Measurements from ENCODE around the gene TSFM.

Gene TSFM

DNA sequence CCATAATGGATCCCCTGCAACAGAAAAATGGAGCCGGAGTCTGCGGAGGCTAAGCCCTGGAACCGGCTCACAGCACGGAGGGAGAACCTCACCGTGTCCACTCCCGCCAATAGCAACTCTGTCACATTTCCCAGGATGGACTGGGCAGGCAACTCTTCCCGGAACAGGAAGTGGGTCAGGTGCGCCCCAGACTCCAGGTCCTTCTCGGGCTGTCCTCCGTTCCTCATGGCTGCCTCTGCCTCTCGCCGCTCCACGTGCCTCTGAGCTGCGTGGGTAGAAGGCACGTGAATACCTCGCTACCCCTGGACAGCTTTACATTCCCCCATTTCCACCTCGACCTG is 18.0 kb upstream of the TSFM start:
- DNase-seq (ENCODE audit: low read depth), result no peak
- TF ChIP-seq, protein P1, sequence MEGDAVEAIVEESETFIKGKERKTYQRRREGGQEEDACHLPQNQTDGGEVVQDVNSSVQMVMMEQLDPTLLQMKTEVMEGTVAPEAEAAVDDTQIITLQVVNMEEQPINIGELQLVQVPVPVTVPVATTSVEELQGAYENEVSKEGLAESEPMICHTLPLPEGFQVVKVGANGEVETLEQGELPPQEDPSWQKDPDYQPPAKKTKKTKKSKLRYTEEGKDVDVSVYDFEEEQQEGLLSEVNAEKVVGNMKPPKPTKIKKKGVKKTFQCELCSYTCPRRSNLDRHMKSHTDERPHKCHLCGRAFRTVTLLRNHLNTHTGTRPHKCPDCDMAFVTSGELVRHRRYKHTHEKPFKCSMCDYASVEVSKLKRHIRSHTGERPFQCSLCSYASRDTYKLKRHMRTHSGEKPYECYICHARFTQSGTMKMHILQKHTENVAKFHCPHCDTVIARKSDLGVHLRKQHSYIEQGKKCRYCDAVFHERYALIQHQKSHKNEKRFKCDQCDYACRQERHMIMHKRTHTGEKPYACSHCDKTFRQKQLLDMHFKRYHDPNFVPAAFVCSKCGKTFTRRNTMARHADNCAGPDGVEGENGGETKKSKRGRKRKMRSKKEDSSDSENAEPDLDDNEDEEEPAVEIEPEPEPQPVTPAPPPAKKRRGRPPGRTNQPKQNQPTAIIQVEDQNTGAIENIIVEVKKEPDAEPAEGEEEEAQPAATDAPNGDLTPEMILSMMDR (IDR thresholded peaks at IDR 0.05; ENCODE audit: insufficient read depth, low read depth, low read length, missing control alignments), result no peak
- H3K4me3 ChIP-seq (ENCODE audit: low read depth, low read length), result peak overlapping the region; percentile 63

DNA sequence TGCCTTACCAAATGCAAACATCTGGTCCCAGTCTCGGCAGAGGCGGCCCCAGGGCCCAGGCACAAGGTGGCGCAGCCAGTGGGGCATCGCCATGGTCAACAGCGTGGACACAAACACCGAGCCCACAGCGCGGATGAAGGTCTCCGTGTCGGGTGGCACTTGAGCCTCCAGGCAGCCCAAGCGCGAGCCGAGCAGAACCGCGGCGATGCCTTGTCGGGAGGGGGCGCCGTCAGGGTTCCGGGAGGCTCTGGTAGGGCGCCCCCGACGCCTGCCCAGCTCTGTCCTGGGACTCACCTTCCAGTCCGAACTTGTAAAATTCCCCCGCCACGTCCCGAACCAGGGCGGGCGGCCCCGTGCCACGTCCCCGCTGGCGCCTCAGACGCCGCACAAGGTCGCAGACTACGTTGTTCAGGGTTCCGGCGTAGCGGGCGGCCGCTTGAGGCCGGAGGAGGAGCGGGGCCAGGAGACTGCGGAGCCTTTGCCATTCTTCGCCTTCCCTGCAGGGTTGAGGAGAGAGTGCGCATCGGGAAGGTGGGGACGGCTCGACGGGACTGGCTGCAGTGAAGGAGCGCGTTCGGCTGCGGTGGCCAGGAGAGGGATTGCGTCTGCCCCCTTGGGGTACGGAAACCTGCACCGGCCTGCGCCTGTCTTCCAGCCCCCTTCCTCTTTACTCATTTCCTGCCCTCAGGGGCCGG is 17.4 kb upstream of the TSFM start:
- peak; percentile 61 for DNase-seq (ENCODE audit: low read depth)
- H3K4me3 ChIP-seq (ENCODE audit: low read depth, low read length), result peak overlapping the region; percentile 63
- TF ChIP-seq, protein P1 (IDR thresholded peaks at IDR 0.05; ENCODE audit: insufficient read depth, low read depth, low read length, missing control alignments), result peak; percentile 48

DNA sequence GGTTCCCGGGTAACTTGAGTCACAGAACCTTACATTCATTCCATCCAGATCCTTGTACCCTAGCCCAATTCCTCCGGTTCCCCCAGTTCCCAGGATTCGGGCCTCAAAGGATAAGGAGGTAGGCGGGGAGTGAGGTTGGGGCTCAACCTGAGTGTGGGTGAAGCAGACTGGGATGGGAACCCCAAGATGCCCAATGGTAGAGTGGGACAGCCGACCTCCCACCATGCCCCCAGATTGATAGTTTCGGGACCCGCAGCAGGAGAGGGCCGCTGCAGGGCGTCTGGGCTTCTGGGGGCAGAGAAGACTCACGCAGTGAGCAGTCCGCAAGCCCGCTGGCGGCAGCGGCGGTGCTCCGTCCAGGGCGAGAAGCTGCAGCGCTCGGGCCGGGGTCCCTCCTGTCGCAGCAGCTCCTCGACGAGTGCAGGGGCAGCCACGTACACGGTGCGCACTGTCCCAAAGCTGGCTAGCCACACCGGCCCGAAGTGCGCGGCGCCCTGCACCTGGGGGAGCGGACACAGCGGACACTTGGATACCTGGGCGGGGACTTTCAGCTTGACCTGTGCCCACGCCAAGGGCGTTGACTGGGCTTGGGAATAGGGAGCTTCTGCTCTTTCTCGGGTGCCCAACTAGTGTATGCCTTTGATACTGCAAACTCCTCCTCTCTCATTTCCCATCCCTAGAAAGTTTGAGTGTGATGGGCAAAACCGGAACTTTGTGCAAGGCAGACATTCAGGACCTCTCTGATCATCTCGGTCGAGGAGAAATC is 16.7 kb upstream of the TSFM start:
- DNase-seq (ENCODE audit: low read depth), result no peak
- TF ChIP-seq, protein P1 (IDR thresholded peaks at IDR 0.05; ENCODE audit: insufficient read depth, low read depth, low read length, missing control alignments), result no peak
- peak overlapping the region; percentile 63 for H3K4me3 ChIP-seq (ENCODE audit: low read depth, low read length)

DNA sequence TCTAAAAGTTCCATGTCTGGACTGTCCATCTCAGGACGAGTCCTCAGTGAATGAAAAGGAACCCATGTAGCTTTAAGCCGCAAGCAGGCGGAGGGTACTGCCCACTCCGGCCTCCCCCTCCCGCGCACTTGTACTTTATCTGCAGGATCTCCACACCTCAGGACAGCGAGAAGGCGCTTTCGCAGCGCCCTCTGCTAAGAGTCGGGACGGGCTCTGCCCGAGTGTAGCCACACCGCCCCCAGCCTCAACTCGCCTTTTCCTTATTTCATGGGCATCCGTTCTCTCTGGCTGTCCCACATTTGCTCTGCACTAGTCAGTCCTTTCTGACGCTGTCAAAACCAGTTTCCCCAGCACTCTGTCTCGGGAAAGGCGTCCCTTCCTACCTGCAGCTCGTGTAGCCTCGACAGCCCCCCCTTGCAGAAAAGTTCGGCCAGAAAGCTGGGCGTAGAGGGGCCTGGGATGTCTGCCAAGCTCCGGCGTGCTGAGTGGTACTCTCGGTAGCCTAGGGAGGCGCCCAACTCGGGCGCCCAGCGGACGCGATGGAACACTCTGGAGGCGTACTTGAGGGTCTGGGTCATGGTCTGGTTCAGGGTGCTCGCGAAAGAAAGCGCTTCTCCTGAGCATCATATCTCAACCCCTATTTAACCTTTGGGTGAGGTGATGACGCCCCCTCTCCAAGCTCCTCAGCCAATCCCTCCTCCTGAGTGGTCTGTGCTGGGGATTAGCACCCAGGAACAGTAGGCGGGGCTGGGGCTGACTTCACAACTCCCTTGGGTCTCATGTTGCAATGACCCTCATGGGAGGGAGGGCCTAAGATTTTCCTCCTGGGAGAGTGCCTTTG is 15.9 kb upstream of the TSFM start, which contains the start of gene CYP27B1:
TSS of gene CYP27B1 (minus strand) at position 615 of the 841 bp plus-strand sequence. CDS start at position 578, 37 bp downstream.
- no peak for DNase-seq (ENCODE audit: low read depth)

DNA sequence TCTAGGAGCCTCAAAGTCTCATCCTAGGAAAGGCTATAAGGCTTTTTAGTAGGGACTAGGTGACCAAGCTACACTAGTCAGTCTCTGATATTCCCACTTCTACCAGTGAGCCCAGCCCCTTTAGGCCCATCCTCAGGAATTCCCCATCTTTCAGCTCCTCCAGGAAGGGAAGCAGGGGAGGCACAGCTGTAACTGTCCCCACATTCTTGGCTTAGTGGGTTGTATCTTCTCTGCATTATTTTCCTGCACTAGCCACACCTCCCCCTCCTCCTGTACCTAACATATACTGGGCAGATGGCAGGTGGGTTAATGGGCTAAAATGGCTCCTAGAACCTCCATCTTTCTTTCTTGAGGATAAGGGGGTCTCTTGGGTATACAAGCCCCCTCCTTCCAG is 15.3 kb upstream of the TSFM start:
- DNase-seq (ENCODE audit: low read depth), result no peak
- no peak overlapping the region for H3K4me3 ChIP-seq (ENCODE audit: low read depth, low read length)
- TF ChIP-seq, protein P1 (IDR thresholded peaks at IDR 0.05; ENCODE audit: insufficient read depth, low read depth, low read length, missing control alignments), result no peak

More for the DNA sequence above, 15.9 kb upstream of the TSFM start, which contains the start of gene CYP27B1:
- TF ChIP-seq, protein P1 (IDR thresholded peaks at IDR 0.05; ENCODE audit: insufficient read depth, low read depth, low read length, missing control alignments), result no peak
- no peak within 1 kb of the TSS; the same call in 1 of the 2 replicates for H3K4me3 ChIP-seq (ENCODE audit: low read depth, low read length)

DNA sequence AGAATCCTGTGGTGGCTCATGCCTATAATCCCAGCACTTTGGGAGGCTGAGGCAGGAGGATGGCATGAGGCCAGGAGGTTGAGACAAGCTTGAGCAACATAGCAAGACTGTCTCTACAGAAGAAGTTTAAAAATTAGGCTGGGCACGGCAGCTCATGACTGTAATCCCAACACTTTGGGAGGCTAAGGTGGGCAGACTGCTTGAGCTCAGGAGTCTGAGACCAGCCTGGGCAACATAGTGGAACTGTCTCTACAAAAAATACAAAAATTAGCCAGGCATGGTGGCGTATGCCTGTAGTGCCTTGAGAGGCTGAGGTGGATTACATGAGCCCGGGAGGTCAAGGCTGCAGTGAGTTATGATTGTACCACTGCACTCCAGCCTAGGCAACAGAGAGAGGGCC is 14.7 kb upstream of the TSFM start:
- H3K4me3 ChIP-seq (ENCODE audit: low read depth, low read length), result no peak overlapping the region
- TF ChIP-seq, protein P1 (IDR thresholded peaks at IDR 0.05; ENCODE audit: insufficient read depth, low read depth, low read length, missing control alignments), result no peak
- no peak for DNase-seq (ENCODE audit: low read depth)
